Measurements from ENCODE around the gene ITGAX.
"Not testable (repeated sequence)": the region's sequence is repeated elsewhere in the genome, so short reads cannot be mapped to it uniquely, and the experiment has no call there.

The ITGAX gene

GRCh38 chr16:31413943-31414342 lies 59.0 kb downstream of the ITGAX start:
- no peak for ATAC-seq
- no peak for TF ChIP-seq PPARA (CRISPR knock-in tag; IDR thresholded peaks at IDR 0.05; ENCODE audit: borderline replicate concordance)
- TF ChIP-seq TOX (CRISPR knock-in tag; IDR thresholded peaks at IDR 0.05; ENCODE audit: borderline replicate concordance): no peak
- TF ChIP-seq CSRNP3 (CRISPR knock-in tag; IDR thresholded peaks at IDR 0.05): no peak
- no peak for TF ChIP-seq ZC3H10 (CRISPR knock-in tag; IDR thresholded peaks at IDR 0.05)
- no peak for TF ChIP-seq ZFP30 (CRISPR knock-in tag; IDR thresholded peaks at IDR 0.05)
- no peak for TF ChIP-seq ZFP3 (CRISPR knock-in tag; IDR thresholded peaks at IDR 0.05)
- TF ChIP-seq ARNTL (CRISPR knock-in tag; IDR thresholded peaks at IDR 0.05; ENCODE audit: borderline replicate concordance, low read depth): no peak
- no peak for TF ChIP-seq GLIS3 (CRISPR knock-in tag; IDR thresholded peaks at IDR 0.05)
- no peak for TF ChIP-seq OSR1 (CRISPR knock-in tag; IDR thresholded peaks at IDR 0.05)
- TF ChIP-seq ESRRG (CRISPR knock-in tag; IDR thresholded peaks at IDR 0.05): no peak
- TF ChIP-seq CSDC2 (CRISPR knock-in tag; IDR thresholded peaks at IDR 0.05): no peak

GRCh38 chr16:31414706-31415105 lies 59.7 kb downstream of the ITGAX start:
- TF ChIP-seq TSHZ2 (CRISPR knock-in tag; IDR thresholded peaks at IDR 0.05) (no peak), ZNF565 (CRISPR knock-in tag; conservative IDR thresholded peaks at IDR 0.05; ENCODE audit: low read depth) (no peak), SNAI2 (CRISPR knock-in tag; IDR thresholded peaks at IDR 0.05) (no peak), CSRNP3 (CRISPR knock-in tag; IDR thresholded peaks at IDR 0.05) (no peak), PATZ1 (CRISPR knock-in tag; IDR thresholded peaks at IDR 0.05; ENCODE audit: borderline replicate concordance) (no peak), CSDC2 (CRISPR knock-in tag; IDR thresholded peaks at IDR 0.05) (no peak), ZNF70 (CRISPR knock-in tag; IDR thresholded peaks at IDR 0.05) (no peak), ZNF8 (CRISPR knock-in tag; IDR thresholded peaks at IDR 0.05) (no peak), RARB (CRISPR knock-in tag; IDR thresholded peaks at IDR 0.05) (no peak)
- no peak for ATAC-seq

GRCh38 chr16:31416371-31416770 lies 61.4 kb downstream of the ITGAX start:
- TF ChIP-seq ZC3H10 (CRISPR knock-in tag; IDR thresholded peaks at IDR 0.05): no peak
- TF ChIP-seq ZNF565 (CRISPR knock-in tag; conservative IDR thresholded peaks at IDR 0.05; ENCODE audit: low read depth): no peak
- TF ChIP-seq SNAI2 (CRISPR knock-in tag; IDR thresholded peaks at IDR 0.05): no peak
- no peak for TF ChIP-seq TCF4 (CRISPR knock-in tag; IDR thresholded peaks at IDR 0.05; ENCODE audit: borderline replicate concordance)
- no peak for TF ChIP-seq ZNF8 (CRISPR knock-in tag; IDR thresholded peaks at IDR 0.05)
- no peak for TF ChIP-seq ISL1 (CRISPR knock-in tag; IDR thresholded peaks at IDR 0.05)
- TF ChIP-seq CREB5 (CRISPR knock-in tag; IDR thresholded peaks at IDR 0.05; ENCODE audit: low read depth): no peak
- TF ChIP-seq BACH2 (CRISPR knock-in tag; IDR thresholded peaks at IDR 0.05; ENCODE audit: borderline replicate concordance): no peak
- TF ChIP-seq ARNTL (CRISPR knock-in tag; IDR thresholded peaks at IDR 0.05; ENCODE audit: borderline replicate concordance, low read depth): no peak
- TF ChIP-seq ZFP3 (CRISPR knock-in tag; IDR thresholded peaks at IDR 0.05): no peak
- no peak for TF ChIP-seq POU6F1 (CRISPR knock-in tag; IDR thresholded peaks at IDR 0.05; ENCODE audit: borderline replicate concordance, low read depth)
- no peak for TF ChIP-seq TOX (CRISPR knock-in tag; IDR thresholded peaks at IDR 0.05; ENCODE audit: borderline replicate concordance)
- no peak for ATAC-seq

- not testable (repeated sequence) for ATAC-seq
Observed at GRCh38 chr16:31417036-31417435, 62.1 kb downstream of the ITGAX start.
